ENCODE measurements around the gene RNF32. TPM values are rescaled to one million over a fixed set of nuclear protein-coding genes. Genes with fewer than 3 reads are reported as not detected.

Gene RNF32
- total and polyA plus RNA-seq, 4 donors: 0.59 to 1.3 (median 0.72) TPM

DNA sequence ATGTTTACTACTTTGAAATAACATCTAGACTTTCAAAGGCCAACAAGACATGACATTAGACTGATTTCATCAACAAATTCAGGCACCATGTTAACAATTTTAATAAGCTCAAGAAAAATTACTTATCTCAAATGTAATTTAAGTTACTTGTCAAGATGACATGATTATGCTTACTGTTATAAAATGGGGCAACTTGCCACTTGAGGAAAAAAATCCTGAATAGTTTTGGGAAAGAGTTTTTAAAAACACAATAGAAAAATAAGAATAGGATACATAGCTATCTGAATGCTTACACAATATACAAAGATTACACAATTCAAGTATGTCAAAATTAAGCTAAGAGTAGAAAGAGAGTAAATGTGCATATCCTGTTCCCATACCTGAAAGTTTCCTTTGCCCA is 85.4 kb downstream of the RNF32 start:
- H3K27ac ChIP-seq (ENCODE audit: low read depth in 1 of 2, low read length in 2 of 2): peak overlapping the region in 1 of 2 donors; percentile 21
- peaks cover 0 to 15% (median 8%) of the 10 kb centered on the region in 4 donors for H3K4me1 ChIP-seq (ENCODE audit: control insufficient read depth in 4 of 4, insufficient read depth in 4 of 4, low read length in 3 of 4)
- no peak overlapping the region for H3K4me3 ChIP-seq (ENCODE audit: low read depth in 1 of 3, low read length in 3 of 3)
- no peaks in the 10 kb centered on the region for H3K27me3 ChIP-seq (ENCODE audit: control insufficient read depth in 4 of 4, insufficient read depth in 4 of 4, low read length in 3 of 4)
- no peak for DNase-seq (ENCODE audit: low spot score)
- no peak for TF ChIP-seq RXRA (IDR thresholded peaks at IDR 0.05)
- no peak for TF ChIP-seq JUND (IDR thresholded peaks at IDR 0.05)
- TF ChIP-seq, protein P1, sequence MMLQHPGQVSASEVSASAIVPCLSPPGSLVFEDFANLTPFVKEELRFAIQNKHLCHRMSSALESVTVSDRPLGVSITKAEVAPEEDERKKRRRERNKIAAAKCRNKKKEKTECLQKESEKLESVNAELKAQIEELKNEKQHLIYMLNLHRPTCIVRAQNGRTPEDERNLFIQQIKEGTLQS (IDR thresholded peaks at IDR 0.05): no peak
- no peak for TF ChIP-seq GABPA (IDR thresholded peaks at IDR 0.05 in 1 of 2, conservative IDR thresholded peaks at IDR 0.05 in 1 of 2)
- no peak for TF ChIP-seq TAF1 (conservative IDR thresholded peaks at IDR 0.05)
- TF ChIP-seq YY1 (IDR thresholded peaks at IDR 0.05): no peak
- TF ChIP-seq, protein P2, sequence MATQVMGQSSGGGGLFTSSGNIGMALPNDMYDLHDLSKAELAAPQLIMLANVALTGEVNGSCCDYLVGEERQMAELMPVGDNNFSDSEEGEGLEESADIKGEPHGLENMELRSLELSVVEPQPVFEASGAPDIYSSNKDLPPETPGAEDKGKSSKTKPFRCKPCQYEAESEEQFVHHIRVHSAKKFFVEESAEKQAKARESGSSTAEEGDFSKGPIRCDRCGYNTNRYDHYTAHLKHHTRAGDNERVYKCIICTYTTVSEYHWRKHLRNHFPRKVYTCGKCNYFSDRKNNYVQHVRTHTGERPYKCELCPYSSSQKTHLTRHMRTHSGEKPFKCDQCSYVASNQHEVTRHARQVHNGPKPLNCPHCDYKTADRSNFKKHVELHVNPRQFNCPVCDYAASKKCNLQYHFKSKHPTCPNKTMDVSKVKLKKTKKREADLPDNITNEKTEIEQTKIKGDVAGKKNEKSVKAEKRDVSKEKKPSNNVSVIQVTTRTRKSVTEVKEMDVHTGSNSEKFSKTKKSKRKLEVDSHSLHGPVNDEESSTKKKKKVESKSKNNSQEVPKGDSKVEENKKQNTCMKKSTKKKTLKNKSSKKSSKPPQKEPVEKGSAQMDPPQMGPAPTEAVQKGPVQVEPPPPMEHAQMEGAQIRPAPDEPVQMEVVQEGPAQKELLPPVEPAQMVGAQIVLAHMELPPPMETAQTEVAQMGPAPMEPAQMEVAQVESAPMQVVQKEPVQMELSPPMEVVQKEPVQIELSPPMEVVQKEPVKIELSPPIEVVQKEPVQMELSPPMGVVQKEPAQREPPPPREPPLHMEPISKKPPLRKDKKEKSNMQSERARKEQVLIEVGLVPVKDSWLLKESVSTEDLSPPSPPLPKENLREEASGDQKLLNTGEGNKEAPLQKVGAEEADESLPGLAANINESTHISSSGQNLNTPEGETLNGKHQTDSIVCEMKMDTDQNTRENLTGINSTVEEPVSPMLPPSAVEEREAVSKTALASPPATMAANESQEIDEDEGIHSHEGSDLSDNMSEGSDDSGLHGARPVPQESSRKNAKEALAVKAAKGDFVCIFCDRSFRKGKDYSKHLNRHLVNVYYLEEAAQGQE (IDR thresholded peaks at IDR 0.05): no peak
- TF ChIP-seq, protein P3, sequence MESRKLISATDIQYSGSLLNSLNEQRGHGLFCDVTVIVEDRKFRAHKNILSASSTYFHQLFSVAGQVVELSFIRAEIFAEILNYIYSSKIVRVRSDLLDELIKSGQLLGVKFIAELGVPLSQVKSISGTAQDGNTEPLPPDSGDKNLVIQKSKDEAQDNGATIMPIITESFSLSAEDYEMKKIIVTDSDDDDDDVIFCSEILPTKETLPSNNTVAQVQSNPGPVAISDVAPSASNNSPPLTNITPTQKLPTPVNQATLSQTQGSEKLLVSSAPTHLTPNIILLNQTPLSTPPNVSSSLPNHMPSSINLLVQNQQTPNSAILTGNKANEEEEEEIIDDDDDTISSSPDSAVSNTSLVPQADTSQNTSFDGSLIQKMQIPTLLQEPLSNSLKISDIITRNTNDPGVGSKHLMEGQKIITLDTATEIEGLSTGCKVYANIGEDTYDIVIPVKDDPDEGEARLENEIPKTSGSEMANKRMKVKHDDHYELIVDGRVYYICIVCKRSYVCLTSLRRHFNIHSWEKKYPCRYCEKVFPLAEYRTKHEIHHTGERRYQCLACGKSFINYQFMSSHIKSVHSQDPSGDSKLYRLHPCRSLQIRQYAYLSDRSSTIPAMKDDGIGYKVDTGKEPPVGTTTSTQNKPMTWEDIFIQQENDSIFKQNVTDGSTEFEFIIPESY (IDR thresholded peaks at IDR 0.05): no peak
- TF ChIP-seq, protein P4, sequence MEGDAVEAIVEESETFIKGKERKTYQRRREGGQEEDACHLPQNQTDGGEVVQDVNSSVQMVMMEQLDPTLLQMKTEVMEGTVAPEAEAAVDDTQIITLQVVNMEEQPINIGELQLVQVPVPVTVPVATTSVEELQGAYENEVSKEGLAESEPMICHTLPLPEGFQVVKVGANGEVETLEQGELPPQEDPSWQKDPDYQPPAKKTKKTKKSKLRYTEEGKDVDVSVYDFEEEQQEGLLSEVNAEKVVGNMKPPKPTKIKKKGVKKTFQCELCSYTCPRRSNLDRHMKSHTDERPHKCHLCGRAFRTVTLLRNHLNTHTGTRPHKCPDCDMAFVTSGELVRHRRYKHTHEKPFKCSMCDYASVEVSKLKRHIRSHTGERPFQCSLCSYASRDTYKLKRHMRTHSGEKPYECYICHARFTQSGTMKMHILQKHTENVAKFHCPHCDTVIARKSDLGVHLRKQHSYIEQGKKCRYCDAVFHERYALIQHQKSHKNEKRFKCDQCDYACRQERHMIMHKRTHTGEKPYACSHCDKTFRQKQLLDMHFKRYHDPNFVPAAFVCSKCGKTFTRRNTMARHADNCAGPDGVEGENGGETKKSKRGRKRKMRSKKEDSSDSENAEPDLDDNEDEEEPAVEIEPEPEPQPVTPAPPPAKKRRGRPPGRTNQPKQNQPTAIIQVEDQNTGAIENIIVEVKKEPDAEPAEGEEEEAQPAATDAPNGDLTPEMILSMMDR (IDR thresholded peaks at IDR 0.05; ENCODE audit: low read depth, low read length, missing input control): no peak
- TF ChIP-seq SP1 (IDR thresholded peaks at IDR 0.05): no peak
- H3K9ac ChIP-seq (ENCODE audit: low read depth in 1 of 2, low read length in 2 of 2): no peak overlapping the region
- no peaks in the 10 kb centered on the region for H3K9me3 ChIP-seq (ENCODE audit: control insufficient read depth in 4 of 4, low read length in 3 of 4)
- peaks cover 0 to 5% (median 1%) of the 10 kb centered on the region in 4 donors for H3K36me3 ChIP-seq (ENCODE audit: control insufficient read depth in 4 of 4, insufficient read depth in 3 of 4, low read depth in 1 of 4, low read length in 3 of 4)
